WTC11 (cell line): Measurements from ENCODE around the gene FDCSP. TPM values are rescaled to one million over a fixed set of nuclear protein-coding genes. Genes with fewer than 3 reads are reported as not detected.

Experiments
- ATAC-seq: fragments of 200-7000 bp; cut with Tn5 transposase; 2 replicates; pipeline ENCODE4 v1.10.0; 2021; ENCODE audit warnings: mild to moderate bottlenecking, moderate library complexity
- CTCF ChIA-PET: fragments of 300-600 bp; sonication (Branson Sonifier 250); formaldehyde crosslinking; loops from one replicate; lab custom pipeline; 2021; ENCODE audit warnings: antibody characterized with exemption; lab: Charles Lee
- POLR2A ChIA-PET: fragments of 350-600 bp; sonication (Branson Sonifier 250); formaldehyde crosslinking; loops from one replicate; lab custom pipeline; 2021; ENCODE audit warnings: antibody characterized with exemption; lab: Charles Lee
- DNase-seq: peaks from one replicate; pipeline ENCODE4 v3.0.0; 2021; ENCODE audit warnings: low spot score
- H3K27ac Mint-ChIP-seq: 2 replicates; pipeline ENCODE4 v1.8.0; 2021; ENCODE audit warnings: mixed read lengths
- H3K27me3 Mint-ChIP-seq: 2 replicates; pipeline ENCODE4 v1.8.0; 2021; ENCODE audit warnings: low read depth, mild to moderate bottlenecking, moderate library complexity, mixed read lengths
- H3K36me3 Mint-ChIP-seq: 2 replicates; pipeline ENCODE4 v1.8.0; 2021; ENCODE audit warnings: mixed read lengths
- H3K4me1 Mint-ChIP-seq: 2 replicates; pipeline ENCODE4 v1.8.0; 2022; ENCODE audit warnings: mixed read lengths
- H3K4me3 Mint-ChIP-seq: 2 replicates; pipeline ENCODE4 v1.8.0; 2021; ENCODE audit warnings: mild to moderate bottlenecking, moderate library complexity, mixed read lengths
- H3K9me3 Mint-ChIP-seq: 2 replicates; pipeline ENCODE4 v1.8.0; 2021; ENCODE audit warnings: mixed read lengths
- CREM ChIP-seq: sonication (generic); formaldehyde crosslinking; IDR thresholded peaks from 2 replicates; pipeline ENCODE4 v1.8.1; 2022; ENCODE audit warnings: mild to moderate bottlenecking, missing genetic modification reagents, moderate library complexity
- FOXK1 ChIP-seq: sonication (generic); formaldehyde crosslinking; IDR thresholded peaks from 2 replicates; pipeline ENCODE4 v1.8.0; 2022; ENCODE audit warnings: mild to moderate bottlenecking, moderate library complexity, missing genetic modification reagents
- KAT7 ChIP-seq: sonication (generic); formaldehyde crosslinking; IDR thresholded peaks from 2 replicates; pipeline ENCODE4 v1.8.1; 2023; ENCODE audit warnings: missing genetic modification reagents, mild to moderate bottlenecking, borderline replicate concordance
- MYBL2 ChIP-seq: sonication (generic); formaldehyde crosslinking; IDR thresholded peaks from 2 replicates; pipeline ENCODE4 v1.8.1; 2023; ENCODE audit warnings: mild to moderate bottlenecking, moderate library complexity, missing genetic modification reagents
- ZNF121 ChIP-seq: sonication (generic); formaldehyde crosslinking; IDR thresholded peaks from 2 replicates; pipeline ENCODE4 v1.8.0; 2023; ENCODE audit warnings: missing genetic modification reagents
- total RNA-seq: library from RNA; stranded (reverse); gene quantifications from 3 replicates; pipeline ENCODE4 v1.2.3, GENCODE V29; 2021
- TF ChIP-seq, protein P1 (sequence below): sonication (generic); formaldehyde crosslinking; IDR thresholded peaks from 2 replicates; pipeline ENCODE4 v1.8.1; 2023; ENCODE audit warnings: mild to moderate bottlenecking, missing genetic modification reagents, borderline replicate concordance
- TF ChIP-seq, protein P2 (sequence below): sonication (generic); formaldehyde crosslinking; IDR thresholded peaks from 2 replicates; pipeline ENCODE4 v1.8.0; 2023; ENCODE audit warnings: missing genetic modification reagents, mild to moderate bottlenecking, borderline replicate concordance
- TF ChIP-seq, protein P3 (sequence below): sonication (generic); formaldehyde crosslinking; IDR thresholded peaks from 2 replicates; pipeline ENCODE4 v1.8.0; 2023; ENCODE audit warnings: mild to moderate bottlenecking, missing genetic modification reagents
- TF ChIP-seq, protein P4 (sequence below): sonication (generic); formaldehyde crosslinking; IDR thresholded peaks from 2 replicates; pipeline ENCODE4 v1.8.0; 2022; ENCODE audit warnings: missing genetic modification reagents

Gene FDCSP
- total RNA-seq, 1 experiment from 2014 or later: not detected

DNA sequence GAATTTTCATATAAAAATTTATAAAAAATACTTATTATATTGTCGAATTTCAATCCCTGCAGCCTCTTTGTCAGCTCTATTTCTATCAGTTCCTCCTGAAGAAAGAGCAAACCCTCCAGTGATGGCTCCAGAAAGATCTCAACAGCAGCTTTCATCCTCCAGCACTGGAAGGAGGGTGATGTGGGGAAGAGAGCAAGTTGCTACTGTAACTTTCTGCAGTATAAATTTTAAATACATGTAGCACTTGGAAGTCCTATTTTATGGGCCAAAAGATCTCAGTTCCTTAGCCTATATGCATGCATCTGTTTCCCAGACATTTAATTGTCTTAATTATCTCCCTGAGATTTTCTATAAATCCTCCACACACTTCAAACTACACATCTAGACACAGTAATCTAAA lies 44.1 kb upstream of the FDCSP start:
- Mint-ChIP-seq H3K27me3 (no peaks in the 10 kb centered on the region; the same call in 1 of the 2 replicates), H3K4me3 (no peak overlapping the region), H3K27ac (no peak overlapping the region), H3K36me3 (no peaks in the 10 kb centered on the region), H3K9me3 (no peaks in the 10 kb centered on the region), H3K4me1 (0 out of 2 replicates have a peak, but pooled peaks cover 5% of the 10 kb centered on the region)
- TF ChIP-seq KAT7 (CRISPR knock-in tag): no peak
- TF ChIP-seq, protein P1, sequence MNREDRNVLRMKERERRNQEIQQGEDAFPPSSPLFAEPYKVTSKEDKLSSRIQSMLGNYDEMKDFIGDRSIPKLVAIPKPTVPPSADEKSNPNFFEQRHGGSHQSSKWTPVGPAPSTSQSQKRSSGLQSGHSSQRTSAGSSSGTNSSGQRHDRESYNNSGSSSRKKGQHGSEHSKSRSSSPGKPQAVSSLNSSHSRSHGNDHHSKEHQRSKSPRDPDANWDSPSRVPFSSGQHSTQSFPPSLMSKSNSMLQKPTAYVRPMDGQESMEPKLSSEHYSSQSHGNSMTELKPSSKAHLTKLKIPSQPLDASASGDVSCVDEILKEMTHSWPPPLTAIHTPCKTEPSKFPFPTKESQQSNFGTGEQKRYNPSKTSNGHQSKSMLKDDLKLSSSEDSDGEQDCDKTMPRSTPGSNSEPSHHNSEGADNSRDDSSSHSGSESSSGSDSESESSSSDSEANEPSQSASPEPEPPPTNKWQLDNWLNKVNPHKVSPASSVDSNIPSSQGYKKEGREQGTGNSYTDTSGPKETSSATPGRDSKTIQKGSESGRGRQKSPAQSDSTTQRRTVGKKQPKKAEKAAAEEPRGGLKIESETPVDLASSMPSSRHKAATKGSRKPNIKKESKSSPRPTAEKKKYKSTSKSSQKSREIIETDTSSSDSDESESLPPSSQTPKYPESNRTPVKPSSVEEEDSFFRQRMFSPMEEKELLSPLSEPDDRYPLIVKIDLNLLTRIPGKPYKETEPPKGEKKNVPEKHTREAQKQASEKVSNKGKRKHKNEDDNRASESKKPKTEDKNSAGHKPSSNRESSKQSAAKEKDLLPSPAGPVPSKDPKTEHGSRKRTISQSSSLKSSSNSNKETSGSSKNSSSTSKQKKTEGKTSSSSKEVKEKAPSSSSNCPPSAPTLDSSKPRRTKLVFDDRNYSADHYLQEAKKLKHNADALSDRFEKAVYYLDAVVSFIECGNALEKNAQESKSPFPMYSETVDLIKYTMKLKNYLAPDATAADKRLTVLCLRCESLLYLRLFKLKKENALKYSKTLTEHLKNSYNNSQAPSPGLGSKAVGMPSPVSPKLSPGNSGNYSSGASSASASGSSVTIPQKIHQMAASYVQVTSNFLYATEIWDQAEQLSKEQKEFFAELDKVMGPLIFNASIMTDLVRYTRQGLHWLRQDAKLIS: no peak
- TF ChIP-seq, protein P2, sequence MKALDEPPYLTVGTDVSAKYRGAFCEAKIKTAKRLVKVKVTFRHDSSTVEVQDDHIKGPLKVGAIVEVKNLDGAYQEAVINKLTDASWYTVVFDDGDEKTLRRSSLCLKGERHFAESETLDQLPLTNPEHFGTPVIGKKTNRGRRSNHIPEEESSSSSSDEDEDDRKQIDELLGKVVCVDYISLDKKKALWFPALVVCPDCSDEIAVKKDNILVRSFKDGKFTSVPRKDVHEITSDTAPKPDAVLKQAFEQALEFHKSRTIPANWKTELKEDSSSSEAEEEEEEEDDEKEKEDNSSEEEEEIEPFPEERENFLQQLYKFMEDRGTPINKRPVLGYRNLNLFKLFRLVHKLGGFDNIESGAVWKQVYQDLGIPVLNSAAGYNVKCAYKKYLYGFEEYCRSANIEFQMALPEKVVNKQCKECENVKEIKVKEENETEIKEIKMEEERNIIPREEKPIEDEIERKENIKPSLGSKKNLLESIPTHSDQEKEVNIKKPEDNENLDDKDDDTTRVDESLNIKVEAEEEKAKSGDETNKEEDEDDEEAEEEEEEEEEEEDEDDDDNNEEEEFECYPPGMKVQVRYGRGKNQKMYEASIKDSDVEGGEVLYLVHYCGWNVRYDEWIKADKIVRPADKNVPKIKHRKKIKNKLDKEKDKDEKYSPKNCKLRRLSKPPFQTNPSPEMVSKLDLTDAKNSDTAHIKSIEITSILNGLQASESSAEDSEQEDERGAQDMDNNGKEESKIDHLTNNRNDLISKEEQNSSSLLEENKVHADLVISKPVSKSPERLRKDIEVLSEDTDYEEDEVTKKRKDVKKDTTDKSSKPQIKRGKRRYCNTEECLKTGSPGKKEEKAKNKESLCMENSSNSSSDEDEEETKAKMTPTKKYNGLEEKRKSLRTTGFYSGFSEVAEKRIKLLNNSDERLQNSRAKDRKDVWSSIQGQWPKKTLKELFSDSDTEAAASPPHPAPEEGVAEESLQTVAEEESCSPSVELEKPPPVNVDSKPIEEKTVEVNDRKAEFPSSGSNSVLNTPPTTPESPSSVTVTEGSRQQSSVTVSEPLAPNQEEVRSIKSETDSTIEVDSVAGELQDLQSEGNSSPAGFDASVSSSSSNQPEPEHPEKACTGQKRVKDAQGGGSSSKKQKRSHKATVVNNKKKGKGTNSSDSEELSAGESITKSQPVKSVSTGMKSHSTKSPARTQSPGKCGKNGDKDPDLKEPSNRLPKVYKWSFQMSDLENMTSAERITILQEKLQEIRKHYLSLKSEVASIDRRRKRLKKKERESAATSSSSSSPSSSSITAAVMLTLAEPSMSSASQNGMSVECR (CRISPR knock-in tag): no peak
- no peak for TF ChIP-seq MYBL2 (CRISPR knock-in tag)
- TF ChIP-seq, protein P3, sequence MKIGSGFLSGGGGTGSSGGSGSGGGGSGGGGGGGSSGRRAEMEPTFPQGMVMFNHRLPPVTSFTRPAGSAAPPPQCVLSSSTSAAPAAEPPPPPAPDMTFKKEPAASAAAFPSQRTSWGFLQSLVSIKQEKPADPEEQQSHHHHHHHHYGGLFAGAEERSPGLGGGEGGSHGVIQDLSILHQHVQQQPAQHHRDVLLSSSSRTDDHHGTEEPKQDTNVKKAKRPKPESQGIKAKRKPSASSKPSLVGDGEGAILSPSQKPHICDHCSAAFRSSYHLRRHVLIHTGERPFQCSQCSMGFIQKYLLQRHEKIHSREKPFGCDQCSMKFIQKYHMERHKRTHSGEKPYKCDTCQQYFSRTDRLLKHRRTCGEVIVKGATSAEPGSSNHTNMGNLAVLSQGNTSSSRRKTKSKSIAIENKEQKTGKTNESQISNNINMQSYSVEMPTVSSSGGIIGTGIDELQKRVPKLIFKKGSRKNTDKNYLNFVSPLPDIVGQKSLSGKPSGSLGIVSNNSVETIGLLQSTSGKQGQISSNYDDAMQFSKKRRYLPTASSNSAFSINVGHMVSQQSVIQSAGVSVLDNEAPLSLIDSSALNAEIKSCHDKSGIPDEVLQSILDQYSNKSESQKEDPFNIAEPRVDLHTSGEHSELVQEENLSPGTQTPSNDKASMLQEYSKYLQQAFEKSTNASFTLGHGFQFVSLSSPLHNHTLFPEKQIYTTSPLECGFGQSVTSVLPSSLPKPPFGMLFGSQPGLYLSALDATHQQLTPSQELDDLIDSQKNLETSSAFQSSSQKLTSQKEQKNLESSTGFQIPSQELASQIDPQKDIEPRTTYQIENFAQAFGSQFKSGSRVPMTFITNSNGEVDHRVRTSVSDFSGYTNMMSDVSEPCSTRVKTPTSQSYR (CRISPR knock-in tag): no peak
- TF ChIP-seq ZNF121 (CRISPR knock-in tag): no peak
- TF ChIP-seq FOXK1 (CRISPR knock-in tag): no peak
- TF ChIP-seq CREM: no peak
- TF ChIP-seq, protein P4, sequence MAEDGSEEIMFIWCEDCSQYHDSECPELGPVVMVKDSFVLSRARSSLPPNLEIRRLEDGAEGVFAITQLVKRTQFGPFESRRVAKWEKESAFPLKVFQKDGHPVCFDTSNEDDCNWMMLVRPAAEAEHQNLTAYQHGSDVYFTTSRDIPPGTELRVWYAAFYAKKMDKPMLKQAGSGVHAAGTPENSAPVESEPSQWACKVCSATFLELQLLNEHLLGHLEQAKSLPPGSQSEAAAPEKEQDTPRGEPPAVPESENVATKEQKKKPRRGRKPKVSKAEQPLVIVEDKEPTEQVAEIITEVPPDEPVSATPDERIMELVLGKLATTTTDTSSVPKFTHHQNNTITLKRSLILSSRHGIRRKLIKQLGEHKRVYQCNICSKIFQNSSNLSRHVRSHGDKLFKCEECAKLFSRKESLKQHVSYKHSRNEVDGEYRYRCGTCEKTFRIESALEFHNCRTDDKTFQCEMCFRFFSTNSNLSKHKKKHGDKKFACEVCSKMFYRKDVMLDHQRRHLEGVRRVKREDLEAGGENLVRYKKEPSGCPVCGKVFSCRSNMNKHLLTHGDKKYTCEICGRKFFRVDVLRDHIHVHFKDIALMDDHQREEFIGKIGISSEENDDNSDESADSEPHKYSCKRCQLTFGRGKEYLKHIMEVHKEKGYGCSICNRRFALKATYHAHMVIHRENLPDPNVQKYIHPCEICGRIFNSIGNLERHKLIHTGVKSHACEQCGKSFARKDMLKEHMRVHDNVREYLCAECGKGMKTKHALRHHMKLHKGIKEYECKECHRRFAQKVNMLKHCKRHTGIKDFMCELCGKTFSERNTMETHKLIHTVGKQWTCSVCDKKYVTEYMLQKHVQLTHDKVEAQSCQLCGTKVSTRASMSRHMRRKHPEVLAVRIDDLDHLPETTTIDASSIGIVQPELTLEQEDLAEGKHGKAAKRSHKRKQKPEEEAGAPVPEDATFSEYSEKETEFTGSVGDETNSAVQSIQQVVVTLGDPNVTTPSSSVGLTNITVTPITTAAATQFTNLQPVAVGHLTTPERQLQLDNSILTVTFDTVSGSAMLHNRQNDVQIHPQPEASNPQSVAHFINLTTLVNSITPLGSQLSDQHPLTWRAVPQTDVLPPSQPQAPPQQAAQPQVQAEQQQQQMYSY (CRISPR knock-in tag): no peak
- POLR2A ChIA-PET: no interaction called here
- ATAC-seq (no peak), DNase-seq (no peak)
- CTCF ChIA-PET: interaction anchor here (0.5 to 1.6 kb wide), 4 partner anchors 21 to 285 kb away, joined by 3 to 5 read pairs (median 4); no protein-coding TSS in a partner anchor
